HG03103 (cell line): Measurements from ENCODE around the gene CIB4.

ENCODE experiments used
- ATAC-seq: cut with Tn5 transposase; IDR thresholded peaks from one replicate; pipeline ENCODE4 v1.9.1; 2021; ENCODE audit warnings: low read depth; ENCODE audit not compliant: unreplicated experiment

The CIB4 gene

GRCh38 chr2:26627350-26628105 lies 13.6 kb downstream of the CIB4 start:
- no peak for ATAC-seq

GRCh38 chr2:26626606-26627005 lies 14.6 kb downstream of the CIB4 start:
- ATAC-seq = no peak

- no peak for ATAC-seq
Measured at GRCh38 chr2:26623541-26624495, 17.3 kb downstream of the CIB4 start.

GRCh38 chr2:26621469-26622199 lies 19.5 kb downstream of the CIB4 start:
- ATAC-seq = no peak

- no peak for ATAC-seq
Measured at GRCh38 chr2:26620031-26620605, 21.0 kb downstream of the CIB4 start.

GRCh38 chr2:26619521-26619951 lies 21.6 kb downstream of the CIB4 start:
- ATAC-seq = no peak

GRCh38 chr2:26619096-26619495 lies 22.1 kb downstream of the CIB4 start:
- no peak for ATAC-seq

GRCh38 chr2:26618611-26619010 lies 22.6 kb downstream of the CIB4 start:
- no peak for ATAC-seq

- ATAC-seq = no peak
Measured at GRCh38 chr2:26617588-26618083, 23.5 kb downstream of the CIB4 start.

- ATAC-seq = no peak
Measured at GRCh38 chr2:26616706-26617587, 24.2 kb downstream of the CIB4 start.

GRCh38 chr2:26615860-26616705 lies 25.1 kb downstream of the CIB4 start:
- ATAC-seq = no peak

GRCh38 chr2:26615336-26615859 lies 25.8 kb downstream of the CIB4 start:
- ATAC-seq = no peak

- no peak for ATAC-seq
Measured at GRCh38 chr2:26614216-26615138, 26.7 kb downstream of the CIB4 start.

GRCh38 chr2:26613241-26614215 lies 27.6 kb downstream of the CIB4 start:
- ATAC-seq = no peak

GRCh38 chr2:26612522-26613240 lies 28.5 kb downstream of the CIB4 start:
- ATAC-seq = no peak
